HG03354 (cell line): ENCODE measurements around the gene ATRNL1.

Experiments
- ATAC-seq: cut with Tn5 transposase; IDR thresholded peaks from one replicate; pipeline ENCODE4 v1.9.1; 2021; ENCODE audit warnings: mild to moderate bottlenecking; ENCODE audit not compliant: unreplicated experiment, poor library complexity, severe bottlenecking

Gene ATRNL1

GRCh38 chr10:115957012-115957399, 863.8 kb downstream of the ATRNL1 start:
- no peak for ATAC-seq

DNA sequence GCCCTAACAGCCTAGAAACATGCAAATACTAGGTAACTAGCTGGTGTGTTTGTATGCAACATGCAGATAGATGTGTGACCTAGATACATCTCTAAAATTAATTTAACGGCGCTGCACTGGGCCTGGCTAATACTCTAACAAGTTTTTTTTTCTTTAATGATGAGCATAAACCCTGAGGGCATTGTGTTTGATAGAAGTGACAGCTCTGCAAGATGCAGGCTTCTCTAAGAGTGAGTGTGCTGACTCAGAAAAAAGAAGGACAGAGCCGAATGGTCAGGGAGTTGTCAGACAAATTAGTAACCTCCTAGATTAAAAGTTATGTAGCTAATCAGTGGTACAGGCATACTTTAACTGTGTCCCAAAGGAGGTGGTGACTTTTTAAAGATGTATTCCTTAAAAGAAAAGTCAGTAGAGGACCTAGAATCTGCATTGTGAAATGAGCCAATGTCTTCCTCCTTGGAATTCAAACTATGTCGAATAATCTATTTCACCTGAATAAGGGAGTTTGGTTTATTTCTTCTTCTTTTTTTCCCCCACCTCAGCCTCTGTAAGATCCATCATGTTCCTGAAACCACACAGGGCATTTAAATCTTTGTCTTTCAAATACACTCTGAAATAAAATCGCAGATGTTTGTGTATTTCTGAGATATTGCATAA, 864.7 kb downstream of the ATRNL1 start:
- ATAC-seq: no peak

GRCh38 chr10:115963848-115964247, 870.7 kb downstream of the ATRNL1 start:
- ATAC-seq: no peak

GRCh38 chr10:115964827-115965226, 871.7 kb downstream of the ATRNL1 start:
- no peak for ATAC-seq

GRCh38 chr10:115965376-115965775, 872.2 kb downstream of the ATRNL1 start:
- ATAC-seq: no peak

GRCh38 chr10:115968236-115968635, 875.1 kb downstream of the ATRNL1 start:
- no peak for ATAC-seq

DNA sequence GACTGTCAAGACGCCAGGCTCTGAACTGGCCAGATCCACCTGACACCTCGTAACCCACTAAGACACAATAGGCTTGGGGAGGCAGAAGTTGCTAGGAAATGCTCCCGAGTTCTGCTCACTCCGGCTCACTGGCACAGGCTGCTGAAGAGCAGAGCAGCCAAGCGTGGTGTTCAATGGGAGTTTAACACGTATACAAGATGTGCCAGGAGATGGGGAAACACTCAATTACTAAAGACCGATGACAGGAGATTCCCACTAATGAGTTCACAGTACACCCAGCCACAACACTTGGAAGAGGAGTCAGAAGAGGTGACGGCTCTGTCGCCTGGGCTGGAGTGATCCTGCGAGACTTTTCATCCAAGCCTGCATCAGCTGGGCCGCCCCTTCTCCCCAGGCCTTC, 876.4 kb downstream of the ATRNL1 start:
- ATAC-seq: no peak

DNA sequence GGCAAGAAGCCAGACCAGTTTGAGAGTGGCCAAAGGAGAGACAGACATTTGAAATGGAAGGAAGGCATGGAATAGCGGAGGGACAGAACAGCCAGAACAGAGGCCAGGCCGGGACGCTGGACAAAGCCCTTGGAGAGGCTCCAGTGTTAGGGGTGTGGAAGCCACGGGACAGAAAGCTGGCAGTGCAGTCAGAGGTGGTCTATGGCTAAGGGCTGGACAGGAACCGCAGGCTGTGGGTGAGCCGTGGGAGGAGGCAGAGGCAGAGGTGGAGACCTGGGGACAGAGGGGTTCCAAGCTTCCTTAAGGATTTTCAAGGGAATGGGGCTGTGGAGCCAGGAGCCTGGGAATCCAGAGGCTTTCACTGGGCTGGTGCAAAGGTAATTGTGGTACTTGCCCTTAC, 878.8 kb downstream of the ATRNL1 start:
- no peak for ATAC-seq

- no peak for ATAC-seq
These were observed 879.3 kb downstream of the ATRNL1 start for GRCh38 chr10:115972426-115972825.

DNA sequence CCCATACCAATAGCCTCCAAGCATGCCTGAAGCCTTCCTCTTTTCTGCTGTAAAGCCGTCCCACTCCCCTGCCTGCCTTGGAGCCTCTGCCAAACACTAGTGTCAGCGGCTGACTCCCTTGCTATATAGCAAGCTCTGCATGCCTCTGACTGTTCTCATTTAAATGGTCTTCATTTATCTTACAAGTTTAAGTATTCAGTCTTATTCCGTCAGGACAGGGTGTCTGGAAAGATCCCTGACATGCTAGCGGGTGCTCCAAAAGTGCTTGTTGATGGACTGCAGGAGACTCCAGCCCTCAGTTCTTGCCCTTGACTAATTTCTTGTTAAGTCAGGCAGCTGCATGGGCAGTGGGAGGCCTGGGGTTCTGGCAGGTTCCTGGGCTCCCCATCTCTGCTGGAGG, 881.2 kb downstream of the ATRNL1 start:
- no peak for ATAC-seq

GRCh38 chr10:115974816-115975430, 881.8 kb downstream of the ATRNL1 start:
- no peak for ATAC-seq

DNA sequence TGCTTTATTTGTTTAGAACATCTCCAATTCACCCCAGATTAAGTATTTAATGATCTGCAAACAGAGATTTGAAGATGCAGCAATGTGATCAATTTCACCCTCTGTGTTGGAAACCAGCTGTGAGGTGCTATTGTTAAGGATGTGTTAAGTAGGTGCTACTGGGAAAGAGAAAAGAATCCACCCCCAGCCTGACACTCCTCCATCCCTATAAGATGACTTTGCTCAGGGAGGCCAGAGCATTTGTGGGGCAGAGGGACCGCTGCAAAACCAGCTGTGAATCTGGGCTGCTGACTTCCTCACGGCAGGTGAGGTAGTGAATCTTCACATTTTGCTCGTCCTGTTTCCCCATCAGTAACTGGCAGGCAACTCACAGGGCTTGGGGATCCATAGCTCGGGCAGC, 882.3 kb downstream of the ATRNL1 start:
- ATAC-seq: no peak

- ATAC-seq: no peak
These were observed 883.2 kb downstream of the ATRNL1 start for GRCh38 chr10:115976342-115976741.

DNA sequence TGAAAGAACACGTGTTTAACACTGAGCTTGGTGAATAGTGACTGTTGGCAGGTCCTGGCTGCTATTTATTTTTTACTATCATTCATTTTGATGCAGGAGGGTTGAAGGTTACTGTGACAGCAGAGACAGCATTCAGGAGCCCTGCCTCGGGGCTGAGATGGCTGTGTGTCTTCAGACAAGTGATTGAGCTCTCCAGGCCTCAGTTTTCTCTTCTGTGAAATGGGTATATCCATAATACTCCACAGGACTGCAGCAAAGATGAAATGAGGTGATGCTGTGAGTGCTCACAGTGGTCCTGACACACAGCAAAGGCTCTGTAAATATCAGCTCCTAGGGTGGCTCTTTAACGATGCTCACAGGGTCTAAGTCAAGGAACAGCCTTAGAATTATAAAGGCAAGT, 884.7 kb downstream of the ATRNL1 start:
- ATAC-seq: no peak

DNA sequence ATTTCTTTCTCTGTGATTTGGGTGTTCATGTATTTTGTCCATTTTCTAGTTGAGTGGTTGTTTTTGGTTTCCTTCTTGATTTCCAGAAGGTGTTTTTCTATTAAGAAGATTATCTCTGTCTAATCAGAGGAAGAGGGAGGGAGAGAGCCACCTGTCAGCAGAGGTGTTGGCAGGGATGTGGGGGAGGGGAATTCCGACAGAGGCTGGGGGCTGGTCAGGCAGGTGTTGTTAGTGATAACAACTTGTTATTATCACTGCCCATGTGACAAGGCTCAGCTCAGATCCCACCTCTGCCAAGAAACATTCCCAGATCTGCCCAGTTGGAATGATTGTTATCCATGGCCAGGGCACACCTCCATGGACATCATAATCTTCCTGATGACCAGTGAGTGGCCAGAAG, 886.4 kb downstream of the ATRNL1 start:
- no peak for ATAC-seq

DNA sequence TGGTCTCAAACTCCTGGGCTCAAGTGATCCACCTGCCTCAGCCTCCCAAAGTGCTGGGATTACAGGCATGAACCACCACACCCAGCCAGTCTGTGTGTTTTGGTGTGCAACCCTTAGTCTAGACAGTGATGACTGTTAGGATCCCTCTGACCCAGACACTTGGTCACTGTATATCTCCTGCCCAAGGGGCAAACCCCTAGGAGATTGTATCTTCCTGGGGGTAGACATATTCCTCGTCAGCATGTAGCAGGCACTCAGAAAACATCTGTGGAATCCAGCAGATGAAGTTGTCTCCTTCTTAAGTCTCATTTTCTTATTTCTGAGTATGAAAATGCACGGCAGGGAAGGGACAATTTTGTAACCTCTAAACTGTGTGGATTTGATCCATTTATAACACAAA, 887.3 kb downstream of the ATRNL1 start:
- no peak for ATAC-seq

DNA sequence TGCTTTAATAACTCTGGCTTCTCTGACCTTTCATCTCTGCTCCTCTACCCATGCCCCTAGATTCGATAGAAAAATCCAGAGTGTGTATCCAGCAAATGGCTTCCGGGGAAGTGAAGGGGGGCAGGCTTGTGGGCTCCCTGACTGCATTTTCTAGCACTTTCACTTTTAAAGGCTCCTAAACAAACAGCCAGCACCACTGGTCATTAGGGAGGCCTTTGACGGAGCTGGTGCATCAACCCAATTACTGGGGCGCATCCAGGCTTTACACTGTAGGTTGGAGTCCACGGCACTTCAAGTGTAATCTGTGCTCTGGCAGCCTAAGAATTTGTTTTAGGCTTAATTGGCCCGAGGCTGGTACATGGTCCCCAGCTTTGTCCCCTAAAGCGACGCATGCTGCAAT, 887.9 kb downstream of the ATRNL1 start:
- ATAC-seq: no peak

DNA sequence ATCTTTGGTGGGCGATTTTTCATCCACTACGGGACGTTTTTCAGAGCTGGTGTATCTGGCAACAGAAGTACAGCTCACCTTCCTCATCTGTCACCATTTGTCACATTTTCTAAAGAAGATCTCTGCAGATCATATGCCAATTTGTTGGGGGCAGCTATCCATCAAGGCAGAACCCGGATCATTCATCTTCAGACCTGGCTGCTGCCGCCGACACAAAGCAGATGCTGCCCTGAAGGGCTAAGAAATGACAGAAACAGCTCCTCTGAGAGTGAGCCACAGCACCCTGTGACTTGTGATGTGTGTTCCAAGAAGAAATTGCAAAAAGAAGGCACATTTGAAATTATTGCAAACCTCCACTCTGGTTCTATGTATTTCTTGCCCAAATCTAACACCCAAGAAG, 888.9 kb downstream of the ATRNL1 start:
- no peak for ATAC-seq

DNA sequence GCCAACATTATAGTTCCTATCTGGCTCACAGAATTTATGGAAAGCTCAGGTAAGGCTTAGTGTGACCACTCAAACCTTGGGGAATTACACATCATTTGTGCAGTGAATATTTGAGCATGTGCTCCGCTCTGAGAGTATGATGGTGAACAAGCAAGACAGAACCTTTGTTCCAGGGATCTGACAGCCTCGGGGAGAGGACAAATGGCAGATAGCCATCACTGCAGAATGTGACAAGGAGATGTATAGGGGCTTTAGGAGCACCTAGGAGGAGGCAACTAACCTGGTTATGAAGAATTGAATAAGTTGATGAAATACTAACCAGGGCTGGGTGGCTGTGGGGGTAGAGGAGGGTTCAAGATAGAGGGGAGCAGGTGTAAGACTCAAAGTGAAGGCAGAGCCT, 889.4 kb downstream of the ATRNL1 start:
- no peak for ATAC-seq

DNA sequence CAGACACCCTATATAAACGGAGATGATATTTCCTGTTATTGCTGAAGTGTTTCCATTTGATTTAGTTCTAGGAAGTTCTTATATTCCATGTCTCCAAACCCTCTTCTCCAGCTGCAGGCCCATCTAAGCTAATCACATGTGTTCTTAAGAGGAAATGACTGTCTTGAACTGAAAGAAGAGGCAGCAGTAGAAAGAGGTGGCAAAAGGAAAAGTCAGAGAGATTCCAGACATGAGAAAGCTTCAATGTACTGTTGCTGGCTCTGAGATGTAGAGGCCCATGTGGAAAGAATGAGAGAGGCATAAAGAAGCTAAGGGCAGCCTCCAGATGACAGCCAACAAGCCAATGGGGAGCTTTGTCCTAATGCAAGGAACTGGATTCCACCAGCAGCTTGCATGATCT, 892.6 kb downstream of the ATRNL1 start:
- ATAC-seq: no peak

DNA sequence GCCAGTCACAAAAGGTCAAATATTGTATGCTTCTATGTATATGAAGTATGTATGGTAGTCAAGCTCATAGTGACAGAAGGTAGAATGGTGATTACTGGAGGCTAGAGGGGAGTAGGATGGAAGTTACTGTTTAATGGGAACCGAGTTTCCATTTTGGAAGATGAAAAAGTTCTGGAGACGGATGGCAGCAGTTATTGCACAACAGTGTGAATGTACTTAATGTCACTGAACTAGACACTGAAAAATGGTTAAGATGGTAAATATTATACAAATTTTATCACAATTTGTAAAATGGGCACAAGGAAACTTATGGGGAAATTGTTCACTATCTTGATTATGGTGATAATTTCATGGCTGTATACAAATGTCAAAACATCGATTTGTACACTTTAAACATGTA, 895.2 kb downstream of the ATRNL1 start:
- ATAC-seq: no peak

DNA sequence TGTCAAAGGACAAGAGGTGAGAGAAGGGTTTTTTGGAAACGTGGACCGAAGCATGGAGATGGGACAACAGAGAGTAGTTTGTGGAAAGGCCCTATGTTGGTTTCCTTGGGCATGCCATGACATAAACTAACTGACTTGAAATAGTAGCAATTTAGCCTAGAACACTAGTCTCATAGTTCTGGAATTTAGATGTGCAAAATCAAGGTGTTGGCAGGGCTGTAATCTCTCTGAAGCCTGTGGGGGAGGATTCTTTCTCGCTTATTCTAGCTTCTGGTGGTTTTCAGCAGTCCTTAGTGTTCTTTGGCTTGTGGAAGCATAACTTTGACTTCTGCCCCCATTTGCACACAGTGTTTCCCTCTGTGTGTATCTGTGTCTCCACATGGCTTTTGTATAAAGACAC, 896.5 kb downstream of the ATRNL1 start:
- ATAC-seq: no peak
